Activated B cell treated with CpG ODN at 0.5 μM for 24 hours (primary cell): Measurements from ENCODE around the gene SRSF3. TPM values are rescaled to one million over a fixed set of nuclear protein-coding genes. Genes with fewer than 3 reads are reported as not detected.

Source experiments
- ATAC-seq: fragments of 200-7000 bp; cut with Tn5 transposase; one replicate; pipeline ENCODE4 v1.10.0; 2021; ENCODE audit warnings: low read depth, mild to moderate bottlenecking, moderate library complexity
- CTCF ChIA-PET: fragments of 350-600 bp; sonication (Branson Sonifier 250); formaldehyde crosslinking; loops from one replicate; lab custom pipeline; 2021; ENCODE audit warnings: antibody characterized with exemption; lab: Charles Lee
- POLR2A ChIA-PET: fragments of 350-600 bp; sonication (Branson Sonifier 250); formaldehyde crosslinking; loops from one replicate; lab custom pipeline; 2021; ENCODE audit warnings: antibody characterized with exemption; lab: Charles Lee
- DNase-seq: peaks from one replicate; pipeline ENCODE4 v3.0.0; 2022
- H3K27ac Mint-ChIP-seq: one replicate; pipeline ENCODE4 v1.8.0; 2020; ENCODE audit warnings: mixed read lengths
- H3K27me3 Mint-ChIP-seq: one replicate; pipeline ENCODE4 v1.8.0; 2021; ENCODE audit warnings: mixed read lengths
- H3K36me3 Mint-ChIP-seq: one replicate; pipeline ENCODE4 v1.8.0; 2021; ENCODE audit warnings: low read depth, mixed read lengths
- H3K4me1 Mint-ChIP-seq: one replicate; pipeline ENCODE4 v1.8.0; 2021; ENCODE audit warnings: mixed read lengths
- H3K4me3 Mint-ChIP-seq: one replicate; pipeline ENCODE4 v1.8.0; 2020; ENCODE audit warnings: mild to moderate bottlenecking, mixed read lengths
- H3K9me3 Mint-ChIP-seq: one replicate; pipeline ENCODE4 v1.8.0; 2020; ENCODE audit warnings: mixed read lengths
- intact Hi-C: fragments of 100-400 bp; cut with micrococcal nuclease; formaldehyde crosslinking; loops from one replicate; pipeline ENCODE4 v1.15.1; 2024
- total RNA-seq: library from RNA; stranded (reverse); gene quantifications from 2 replicates; pipeline ENCODE4 v1.2.3, GENCODE V29; 2022
- TF ChIP-seq, protein P1 (sequence below): fragments of 200-600 bp; IDR thresholded peaks from one replicate; pipeline ENCODE4 v1.8.0; 2022; ENCODE audit warnings: antibody characterized with exemption, mild to moderate bottlenecking

Gene SRSF3
- total RNA-seq, 1 donor from 2014 or later, result 421 TPM

- ChIA-PET POLR2A (interaction anchor here (1.0 to 6.6 kb wide), 5 partner anchors 8 to 146 kb away, joined by 3 to 83 read pairs (median 5); partner anchors contain the start of gene SRSF3), CTCF (interaction anchor here (1.0 to 4.4 kb wide), 2 partner anchors 151 to 175 kb away, joined by 3 to 19 read pairs; no protein-coding TSS in a partner anchor)
- Mint-ChIP-seq H3K4me1 (peaks cover 61% of the 10 kb centered on the region), H3K9me3 (no peaks in the 10 kb centered on the region), H3K27ac (peak overlapping the region; percentile 60), H3K36me3 (peaks cover 89% of the 10 kb centered on the region), H3K4me3 (no peak overlapping the region), H3K27me3 (no peaks in the 10 kb centered on the region)
- ATAC-seq (no peak), DNase-seq (no peak)
- TF ChIP-seq, protein P1, sequence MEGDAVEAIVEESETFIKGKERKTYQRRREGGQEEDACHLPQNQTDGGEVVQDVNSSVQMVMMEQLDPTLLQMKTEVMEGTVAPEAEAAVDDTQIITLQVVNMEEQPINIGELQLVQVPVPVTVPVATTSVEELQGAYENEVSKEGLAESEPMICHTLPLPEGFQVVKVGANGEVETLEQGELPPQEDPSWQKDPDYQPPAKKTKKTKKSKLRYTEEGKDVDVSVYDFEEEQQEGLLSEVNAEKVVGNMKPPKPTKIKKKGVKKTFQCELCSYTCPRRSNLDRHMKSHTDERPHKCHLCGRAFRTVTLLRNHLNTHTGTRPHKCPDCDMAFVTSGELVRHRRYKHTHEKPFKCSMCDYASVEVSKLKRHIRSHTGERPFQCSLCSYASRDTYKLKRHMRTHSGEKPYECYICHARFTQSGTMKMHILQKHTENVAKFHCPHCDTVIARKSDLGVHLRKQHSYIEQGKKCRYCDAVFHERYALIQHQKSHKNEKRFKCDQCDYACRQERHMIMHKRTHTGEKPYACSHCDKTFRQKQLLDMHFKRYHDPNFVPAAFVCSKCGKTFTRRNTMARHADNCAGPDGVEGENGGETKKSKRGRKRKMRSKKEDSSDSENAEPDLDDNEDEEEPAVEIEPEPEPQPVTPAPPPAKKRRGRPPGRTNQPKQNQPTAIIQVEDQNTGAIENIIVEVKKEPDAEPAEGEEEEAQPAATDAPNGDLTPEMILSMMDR, result no peak
- intact Hi-C loops, result no loop called here
Observed at GRCh38 chr6:36607683-36608386, 13.7 kb downstream of the SRSF3 start.

- ATAC-seq (no peak), DNase-seq (no peak)
- Mint-ChIP-seq H3K27ac (peak overlapping the region; percentile 53), H3K4me1 (peaks cover 53% of the 10 kb centered on the region), H3K4me3 (no peak overlapping the region), H3K9me3 (no peaks in the 10 kb centered on the region), H3K27me3 (no peaks in the 10 kb centered on the region), H3K36me3 (peaks cover 86% of the 10 kb centered on the region)
- intact Hi-C loops, result no loop called here
- TF ChIP-seq, protein P1, result no peak
- CTCF ChIA-PET, result interaction anchor here (0.6 to 4.4 kb wide), 3 partner anchors 43 to 174 kb away, joined by 3 to 19 read pairs (median 3); no protein-coding TSS in a partner anchor
- POLR2A ChIA-PET, result interaction anchor here (0.6 to 6.6 kb wide), 9 partner anchors 9 to 632 kb away, joined by 3 to 83 read pairs (median 4); partner anchors contain the start of genes CDKN1A and SRSF3
Observed at GRCh38 chr6:36608788-36609563, 14.8 kb downstream of the SRSF3 start.

GRCh38 chr6:36609582-36609981 lies 15.4 kb downstream of the SRSF3 start:
- no peak for DNase-seq
- peak overlapping the region; percentile 57 for H3K27ac Mint-ChIP-seq
- no peaks in the 10 kb centered on the region for H3K9me3 Mint-ChIP-seq
- ChIA-PET POLR2A (interaction anchor here (0.6 to 6.6 kb wide), 6 partner anchors 10 to 588 kb away, joined by 3 to 83 read pairs (median 6); partner anchors contain the start of genes CDKN1A and SRSF3), CTCF (interaction anchor here (1.3 to 4.4 kb wide), 3 partner anchors 114 to 173 kb away, joined by 3 to 19 read pairs (median 3); no protein-coding TSS in a partner anchor)
- intact Hi-C loops, result no loop called here
- peaks cover 83% of the 10 kb centered on the region for H3K36me3 Mint-ChIP-seq
- peaks cover 47% of the 10 kb centered on the region for H3K4me1 Mint-ChIP-seq
- H3K27me3 Mint-ChIP-seq, result no peaks in the 10 kb centered on the region
- TF ChIP-seq, protein P1, result no peak
- ATAC-seq, result peak; percentile 58
- no peak overlapping the region for H3K4me3 Mint-ChIP-seq

- DNase-seq (no peak), ATAC-seq (no peak)
- TF ChIP-seq, protein P1, result no peak
- no peaks in the 10 kb centered on the region for H3K27me3 Mint-ChIP-seq
- intact Hi-C loops, result no loop called here
- peaks cover 78% of the 10 kb centered on the region for H3K36me3 Mint-ChIP-seq
- ChIA-PET CTCF (interaction anchor here (0.6 to 4.4 kb wide), 4 partner anchors 56 to 173 kb away, joined by 3 to 19 read pairs (median 4); no protein-coding TSS in a partner anchor), POLR2A (interaction anchor here (0.6 to 6.6 kb wide), 9 partner anchors 15 to 879 kb away, joined by 3 to 83 read pairs (median 3); partner anchors contain the start of gene SRSF3)
- peaks cover 47% of the 10 kb centered on the region for H3K4me1 Mint-ChIP-seq
- H3K27ac Mint-ChIP-seq, result peak overlapping the region; percentile 57
- H3K4me3 Mint-ChIP-seq, result no peak overlapping the region
- H3K9me3 Mint-ChIP-seq, result no peaks in the 10 kb centered on the region
Observed at GRCh38 chr6:36610041-36610955, 16.1 kb downstream of the SRSF3 start.
